ENCODE measurements around the gene FRRS1. TPM values are rescaled to one million over a fixed set of nuclear protein-coding genes. Genes with fewer than 3 reads are reported as not detected.

FRRS1 gene
- total and polyA plus RNA-seq, 10 of the 15 experiments (the other 5 are each of a cell fraction or from before 2014, with no cell fraction given) = 0.13 to 18.9 (median 8.0) TPM

DNA sequence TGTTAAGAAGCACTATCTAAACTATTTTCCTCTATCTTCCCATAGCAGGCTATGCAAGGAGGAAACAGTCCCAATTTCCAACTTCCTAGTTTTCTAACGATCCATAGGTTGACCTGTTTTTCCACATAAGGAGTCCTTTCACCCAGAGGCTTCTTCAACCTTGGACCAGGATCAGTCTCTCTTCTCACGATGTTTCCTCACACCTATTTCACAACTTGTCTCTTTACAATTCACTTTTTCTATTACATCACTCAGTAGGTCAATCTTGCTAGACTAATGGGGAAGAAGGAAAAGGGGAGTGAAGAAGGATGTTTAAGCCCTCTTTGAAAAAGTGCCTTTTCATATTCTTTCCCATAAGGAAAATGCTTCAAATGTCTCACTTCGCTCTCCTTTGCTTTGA is 104.7 kb downstream of the FRRS1 start:
- H3K27me3 ChIP-seq (replicated peaks in 1 of 2; ENCODE audit: control insufficient read depth in 2 of 2, insufficient read depth in 2 of 2, low read length in 1 of 2) = no peaks in the 10 kb centered on the region
- H3K36me3 ChIP-seq (ENCODE audit: control insufficient read depth in 2 of 2, insufficient read depth in 2 of 2, low read length in 1 of 2) = no peaks in the 10 kb centered on the region
- BruUV-seq (replicated peaks) = no TSS peak
- ChIA-PET RAD21 (ENCODE audit: unreplicated experiment) (no interaction called here), POLR2A (no interaction called here), SMC1A (ENCODE audit: uncharacterized antibody, unreplicated experiment) (interaction anchor here (1.1 kb wide), 1 partner anchor 11 kb away, joined by 3 read pairs; no protein-coding TSS in a partner anchor), CTCF (interaction anchor here (0.9 kb wide), 1 partner anchor 180 kb away, joined by 4 read pairs; no protein-coding TSS in a partner anchor)
- FAIRE-seq (no peak), DNase-seq (ENCODE audit: low read depth, low spot score) (no peak), ATAC-seq (no peak)
- 8% methylated on average over 3 of the region's 3 CpGs for WGBS (ENCODE audit: insufficient coverage, insufficient replicate concordance, low lambda C conversion rate, missing lambda C conversion rate)
- no peaks in the 10 kb centered on the region for H3K9me3 ChIP-seq (replicated peaks; ENCODE audit: control insufficient read depth, insufficient read depth, low read length)
- H3K9ac ChIP-seq (ENCODE audit: control insufficient read depth, insufficient read depth, low read length) = no peak overlapping the region
- no peaks in the 10 kb centered on the region for H3K79me2 ChIP-seq (ENCODE audit: control insufficient read depth, insufficient read depth, low read length)
- no peak overlapping the region for H3K27ac ChIP-seq (ENCODE audit: control insufficient read depth, insufficient read depth)
- H2AFZ ChIP-seq (ENCODE audit: control insufficient read depth, low read depth, low read length) = no peak overlapping the region
- in situ Hi-C loops (cut with MboI) (no loop called here), intact Hi-C loops (cut with micrococcal nuclease; ENCODE audit: unreplicated experiment) (no loop called here)
- no peaks in the 10 kb centered on the region for H4K20me1 ChIP-seq (ENCODE audit: control insufficient read depth, insufficient read depth)
- no peak overlapping the region for H3K4me3 ChIP-seq
- no peak overlapping the region for H3K4me2 ChIP-seq (ENCODE audit: control insufficient read depth, insufficient read depth)
- no peaks in the 10 kb centered on the region for H3K4me1 ChIP-seq (ENCODE audit: control insufficient read depth, insufficient read depth, low read length)
- TF ChIP-seq REST (IDR thresholded peaks at IDR 0.05; ENCODE audit: low read depth, low read length) = no peak
- TF ChIP-seq CBX3 (IDR thresholded peaks at IDR 0.05; ENCODE audit: borderline replicate concordance, low read depth) = no peak
- TF ChIP-seq ZBTB4 (CRISPR knock-in tag; IDR thresholded peaks at IDR 0.05) = no peak
- TF ChIP-seq, protein P1, sequence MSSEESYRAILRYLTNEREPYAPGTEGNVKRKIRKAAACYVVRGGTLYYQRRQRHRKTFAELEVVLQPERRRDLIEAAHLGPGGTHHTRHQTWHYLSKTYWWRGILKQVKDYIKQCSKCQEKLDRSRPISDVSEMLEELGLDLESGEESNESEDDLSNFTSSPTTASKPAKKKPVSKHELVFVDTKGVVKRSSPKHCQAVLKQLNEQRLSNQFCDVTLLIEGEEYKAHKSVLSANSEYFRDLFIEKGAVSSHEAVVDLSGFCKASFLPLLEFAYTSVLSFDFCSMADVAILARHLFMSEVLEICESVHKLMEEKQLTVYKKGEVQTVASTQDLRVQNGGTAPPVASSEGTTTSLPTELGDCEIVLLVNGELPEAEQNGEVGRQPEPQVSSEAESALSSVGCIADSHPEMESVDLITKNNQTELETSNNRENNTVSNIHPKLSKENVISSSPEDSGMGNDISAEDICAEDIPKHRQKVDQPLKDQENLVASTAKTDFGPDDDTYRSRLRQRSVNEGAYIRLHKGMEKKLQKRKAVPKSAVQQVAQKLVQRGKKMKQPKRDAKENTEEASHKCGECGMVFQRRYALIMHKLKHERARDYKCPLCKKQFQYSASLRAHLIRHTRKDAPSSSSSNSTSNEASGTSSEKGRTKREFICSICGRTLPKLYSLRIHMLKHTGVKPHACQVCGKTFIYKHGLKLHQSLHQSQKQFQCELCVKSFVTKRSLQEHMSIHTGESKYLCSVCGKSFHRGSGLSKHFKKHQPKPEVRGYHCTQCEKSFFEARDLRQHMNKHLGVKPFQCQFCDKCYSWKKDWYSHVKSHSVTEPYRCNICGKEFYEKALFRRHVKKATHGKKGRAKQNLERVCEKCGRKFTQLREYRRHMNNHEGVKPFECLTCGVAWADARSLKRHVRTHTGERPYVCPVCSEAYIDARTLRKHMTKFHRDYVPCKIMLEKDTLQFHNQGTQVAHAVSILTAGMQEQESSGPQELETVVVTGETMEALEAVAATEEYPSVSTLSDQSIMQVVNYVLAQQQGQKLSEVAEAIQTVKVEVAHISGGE (CRISPR knock-in tag; IDR thresholded peaks at IDR 0.05) = no peak
- TF ChIP-seq JUNB (IDR thresholded peaks at IDR 0.05) = no peak
